NCI-H2196 (cell line): ENCODE measurements around the gene FNDC4.
A peak's percentile ranks its signal among the peaks of the same experiment; 100 is the strongest.
"Not testable (repeated sequence)": the region's sequence is repeated elsewhere in the genome, so short reads cannot be mapped to it uniquely, and the experiment has no call there.

Source experiments
- DNase-seq: peaks from one replicate; lab custom pipeline; 2025; ENCODE audit not compliant: unreplicated experiment; lab: John Stamatoyannopoulos, UW

The FNDC4 gene

GRCh38 chr2:27494944-27495554 is at the start of gene FNDC4:
TSS of gene FNDC4 (minus strand) at chr2:27495200. CDS start at chr2:27494679, 521 bp downstream.
- no peak for DNase-seq

DNA sequence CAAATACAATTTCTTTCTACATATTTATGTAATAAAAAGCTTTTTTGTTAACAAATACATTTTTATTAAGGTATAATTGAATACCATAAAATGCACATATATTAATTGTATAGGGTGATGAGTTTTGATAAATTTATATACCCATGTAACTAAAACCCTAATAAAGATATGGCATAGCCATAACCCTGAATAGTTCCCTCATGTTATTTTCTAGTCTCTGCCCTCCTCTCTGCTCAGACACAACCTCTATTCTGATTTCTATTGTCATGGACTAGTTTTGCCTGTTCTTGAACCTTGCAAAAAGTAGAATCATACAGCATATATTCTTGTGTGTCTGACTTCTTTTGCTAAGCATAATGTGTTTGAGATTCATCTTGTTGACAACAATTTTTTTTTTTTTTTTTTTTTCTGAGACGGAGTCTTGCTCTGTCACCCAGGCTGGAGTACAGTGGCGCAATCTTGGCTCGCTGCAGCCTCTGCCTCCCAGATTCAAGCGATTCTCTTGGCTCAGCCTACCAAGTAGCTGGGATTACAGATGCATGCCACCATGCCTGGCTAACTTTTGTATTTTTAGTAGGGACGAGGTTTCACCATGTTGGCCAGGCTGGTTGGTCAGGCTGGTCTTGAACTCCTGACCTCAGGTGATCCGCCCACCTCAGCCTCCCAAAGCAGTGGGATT is 49.3 kb upstream of the FNDC4 start:
- no peak for DNase-seq

DNA sequence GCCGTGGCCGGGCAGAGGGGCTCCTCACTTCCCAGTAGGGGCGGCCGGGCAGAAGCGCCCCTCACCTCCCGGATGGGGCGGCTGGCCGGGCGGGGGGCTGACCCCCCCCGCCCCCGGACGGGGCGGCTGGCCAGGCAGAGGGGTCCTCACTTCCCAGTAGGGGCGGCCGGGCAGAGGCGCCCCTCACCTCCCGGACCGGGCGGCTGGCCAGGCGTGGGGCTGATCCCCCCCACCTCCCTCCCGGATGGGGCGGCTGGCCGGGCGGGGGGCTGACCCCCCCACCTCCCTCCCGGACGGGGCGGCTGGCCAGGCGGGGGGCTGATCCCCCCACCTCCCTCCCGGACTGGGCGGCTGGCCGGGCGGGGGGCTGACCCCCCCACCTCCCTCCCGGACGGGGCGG is 44.6 kb upstream of the FNDC4 start:
- not testable (repeated sequence) for DNase-seq

GRCh38 chr2:27538839-27539450 is 43.9 kb upstream of the FNDC4 start:
- not testable (repeated sequence) for DNase-seq

DNA sequence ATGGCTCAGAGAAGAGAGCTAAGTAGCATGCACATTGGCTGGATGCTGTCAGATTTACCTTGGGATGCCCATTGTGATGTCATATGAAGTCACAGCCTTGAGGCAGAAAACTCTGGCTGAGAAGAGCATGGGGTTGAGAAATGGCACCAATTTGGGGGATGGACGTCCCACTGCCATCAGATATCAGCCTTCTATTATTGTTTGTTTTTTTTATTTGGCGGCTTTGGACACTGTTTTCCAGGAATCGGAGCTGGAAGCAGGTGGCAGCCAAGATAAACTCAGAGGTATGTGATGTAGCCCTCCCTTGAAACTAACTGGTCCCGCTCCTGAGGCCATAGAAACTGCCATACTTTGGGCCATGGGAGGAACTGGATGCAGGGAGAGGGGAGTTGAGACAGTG is 42.3 kb upstream of the FNDC4 start:
- no peak for DNase-seq

DNA sequence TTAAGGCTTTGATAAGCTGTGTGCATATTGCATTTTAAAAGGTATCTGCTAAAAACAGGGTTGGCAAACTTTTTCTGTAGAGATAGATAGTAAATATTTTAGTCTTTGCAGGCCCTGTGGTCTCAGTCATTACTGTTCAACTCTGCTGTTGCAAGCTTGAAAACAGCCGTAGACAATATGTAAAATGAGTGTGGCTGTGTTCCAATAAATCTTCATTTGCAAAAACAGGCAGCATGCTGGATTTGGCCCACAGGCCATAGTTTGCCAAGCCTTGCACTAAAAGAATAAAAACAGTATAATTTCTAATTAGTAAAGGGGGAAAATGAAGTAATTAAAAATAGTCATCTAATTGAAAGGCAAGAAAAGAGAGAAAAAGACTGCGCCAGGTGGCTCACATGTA is 37.0 kb upstream of the FNDC4 start:
- DNase-seq, result no peak

DNA sequence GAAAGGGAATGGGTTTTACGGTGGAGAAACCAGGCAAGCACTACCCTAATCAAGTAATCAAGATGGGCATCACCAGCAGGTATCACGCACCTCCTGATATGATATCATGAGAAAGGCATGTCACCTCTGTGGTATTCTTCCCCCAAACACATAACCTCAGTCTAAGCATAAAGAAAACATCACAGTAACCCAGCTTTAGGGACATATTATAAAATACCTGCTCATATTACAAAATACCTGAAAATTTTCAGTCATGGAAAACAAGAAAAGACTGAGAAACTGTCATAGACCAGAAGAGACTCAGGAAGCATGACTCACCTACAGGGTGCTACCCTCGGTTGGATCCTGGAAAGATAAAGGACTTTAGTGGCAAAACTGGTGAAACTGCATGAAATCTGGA is 32.2 kb upstream of the FNDC4 start:
- no peak for DNase-seq

GRCh38 chr2:27522400-27522945 is 27.5 kb upstream of the FNDC4 start:
- no peak for DNase-seq

DNA sequence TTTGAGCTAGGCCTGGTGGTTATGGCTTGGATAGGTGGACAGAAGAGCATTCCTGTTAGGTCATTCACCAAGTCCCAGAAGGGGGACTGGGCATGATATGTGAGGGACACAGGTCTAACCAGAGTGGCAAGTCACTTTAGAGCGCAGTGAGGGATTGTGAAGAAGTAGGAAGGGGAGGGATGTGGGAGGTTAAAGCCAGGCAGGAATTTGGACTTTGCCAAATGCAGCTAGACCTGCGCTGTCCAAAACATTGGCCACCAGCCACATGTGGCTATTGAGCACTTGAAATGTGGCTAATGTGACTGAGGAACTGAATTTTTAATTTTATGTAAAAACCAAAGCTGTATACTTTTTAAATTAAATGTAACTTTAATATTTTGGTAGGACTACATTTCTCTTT is 25.3 kb upstream of the FNDC4 start:
- DNase-seq, result no peak

DNA sequence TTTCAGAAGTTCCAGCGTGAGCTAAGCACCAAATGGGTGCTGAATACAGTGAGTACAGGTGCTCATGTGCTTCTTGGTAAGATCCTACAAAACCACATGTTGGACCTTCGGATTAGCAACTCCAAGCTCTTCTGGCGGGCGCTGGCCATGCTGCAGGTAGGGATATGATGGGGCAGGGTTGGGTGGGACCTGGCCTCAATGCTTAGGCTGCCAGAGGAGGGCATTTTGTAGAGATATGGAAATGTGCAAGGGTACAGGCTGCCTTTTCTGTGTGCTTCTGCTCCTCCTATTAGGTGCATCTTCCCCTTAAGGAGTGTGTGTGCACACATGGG is 23.7 kb upstream of the FNDC4 start:
- no peak for DNase-seq

- DNase-seq, result no peak
Observed at GRCh38 chr2:27518113-27518781, 23.2 kb upstream of the FNDC4 start.

DNA sequence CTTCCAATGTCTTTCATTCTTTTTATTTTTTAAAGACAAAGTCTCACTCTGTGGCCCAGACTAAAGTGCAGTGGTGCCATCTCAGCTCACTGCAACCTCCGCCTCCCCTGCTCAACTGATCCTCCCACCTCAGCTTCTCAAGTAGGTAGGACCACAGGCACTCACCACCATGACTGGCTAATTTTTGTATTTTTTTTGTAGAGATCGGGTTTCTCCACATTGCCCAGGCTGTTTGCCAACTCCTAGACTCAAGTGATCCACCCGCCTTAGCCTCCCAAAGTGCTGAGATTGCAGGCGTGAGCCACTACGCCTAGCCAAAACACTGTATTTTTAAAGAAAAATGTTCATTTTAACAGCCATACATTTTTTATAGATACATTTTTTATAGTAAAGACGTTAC is 14.3 kb upstream of the FNDC4 start:
- DNase-seq, result peak; percentile 81

- no peak for DNase-seq
Observed at GRCh38 chr2:27507293-27507692, 12.3 kb upstream of the FNDC4 start.

GRCh38 chr2:27506587-27506986 is 11.6 kb upstream of the FNDC4 start:
- DNase-seq, result no peak

DNA sequence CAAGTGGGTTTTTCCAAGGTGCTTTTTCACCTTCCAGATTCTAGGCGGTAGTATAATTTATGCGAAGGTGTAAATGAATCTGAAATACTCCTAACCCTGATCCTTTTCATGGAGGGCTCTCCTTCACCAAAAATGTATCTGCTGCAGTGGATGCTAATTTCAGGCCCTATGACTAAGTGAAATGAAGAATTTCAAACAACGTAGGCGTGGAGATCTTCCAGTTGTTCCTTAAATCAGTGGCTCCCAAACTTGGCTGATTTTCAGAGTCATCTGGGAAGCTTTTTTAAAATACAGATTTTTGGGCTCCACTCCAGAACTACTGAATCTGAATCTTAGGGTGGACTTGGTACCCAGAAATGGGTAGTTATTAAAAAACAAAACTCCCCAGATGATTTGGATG is 7.1 kb upstream of the FNDC4 start:
- no peak for DNase-seq

DNA sequence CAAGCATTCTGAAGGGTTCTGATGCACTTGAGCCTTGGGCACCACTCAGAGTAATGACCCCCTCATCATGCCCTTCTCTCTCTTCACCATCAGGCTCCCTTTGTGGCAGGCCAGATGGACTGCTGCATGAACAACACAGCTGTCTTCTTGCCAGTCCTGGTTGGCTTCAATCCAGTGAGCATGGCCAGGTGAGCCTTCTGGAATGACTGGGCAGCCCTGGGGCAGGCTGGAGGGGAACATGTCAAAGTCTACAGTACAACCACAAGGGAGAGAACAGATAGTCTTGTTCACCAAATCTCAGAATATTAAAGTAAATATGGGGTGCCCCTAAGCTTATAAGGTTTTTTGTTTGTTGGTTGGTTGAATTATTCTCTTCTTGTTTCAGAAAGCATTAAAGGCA is 6.0 kb upstream of the FNDC4 start:
- DNase-seq, result peak; percentile 64

DNA sequence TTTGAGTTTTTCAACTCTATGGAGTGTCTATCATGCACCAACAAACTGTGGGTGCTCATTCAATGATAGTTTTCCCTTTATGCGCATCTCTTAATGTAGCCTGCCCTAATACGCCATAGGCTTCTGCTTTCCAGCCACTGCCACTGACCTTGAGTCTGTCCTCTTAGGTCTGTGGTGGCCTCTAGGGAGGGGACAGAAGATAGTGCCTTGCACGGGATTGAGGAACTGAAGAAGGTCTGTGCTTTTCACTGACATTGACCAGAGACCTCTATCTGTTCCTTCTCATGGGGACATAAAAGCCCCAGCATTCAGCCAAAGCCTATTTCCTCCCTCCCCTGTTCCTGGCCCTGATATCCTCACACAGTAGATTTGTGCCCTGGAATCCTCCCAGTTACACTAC is 4.0 kb upstream of the FNDC4 start:
- DNase-seq, result no peak

- DNase-seq, result no peak
Observed at GRCh38 chr2:27497288-27497627, 2.3 kb upstream of the FNDC4 start.

DNA sequence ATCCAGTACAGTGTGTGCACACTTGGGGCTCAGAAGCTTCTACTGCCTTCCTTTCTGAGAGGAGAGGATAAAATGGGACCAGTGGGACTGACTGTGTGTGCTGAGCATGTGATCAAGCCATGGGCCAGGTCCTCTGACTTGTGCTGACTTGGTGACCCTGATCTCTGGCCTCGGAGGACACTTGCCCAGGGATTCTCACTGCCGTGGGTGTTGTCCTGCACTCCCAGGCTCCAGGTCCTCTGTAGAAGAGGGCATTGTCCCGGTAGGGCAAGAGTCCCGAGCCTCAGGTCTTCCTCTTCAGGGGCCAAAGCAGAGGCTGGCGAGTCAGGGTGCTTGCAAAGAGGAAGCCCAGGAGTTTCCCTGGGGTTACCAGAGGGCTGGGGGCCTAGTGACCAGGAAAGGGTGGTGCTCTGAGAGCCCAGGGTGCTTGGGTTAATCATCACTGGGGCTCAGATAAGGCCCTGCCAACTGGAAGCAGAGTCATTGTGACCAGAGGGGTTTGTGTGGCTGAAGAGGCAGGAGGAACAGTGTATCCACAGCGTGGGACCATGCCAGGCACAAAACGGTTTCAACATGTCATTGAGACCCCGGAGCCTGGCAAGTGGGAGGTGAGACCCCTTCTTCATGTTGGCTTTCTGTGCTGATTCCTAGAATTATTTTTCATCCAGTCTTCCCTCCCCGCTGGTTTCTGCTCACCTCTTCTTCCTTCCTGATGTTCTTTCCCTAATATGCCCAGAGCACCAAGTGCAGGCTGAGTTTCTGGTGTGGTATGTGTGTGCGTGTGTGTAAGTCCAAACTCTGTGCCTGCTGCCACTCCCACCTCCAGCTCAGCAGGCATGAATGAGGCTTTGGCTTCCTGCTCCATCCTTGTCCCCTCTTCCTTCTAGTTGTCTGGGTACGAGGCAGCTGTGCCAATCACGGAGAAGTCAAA is 1.6 kb upstream of the FNDC4 start, which contains the start of gene GCKR:
Gene GCKR, plus strand, starts transcription at position 483 of the 931 bp plus-strand sequence. Its CDS starts 66 bp downstream, at position 549.
- DNase-seq, result no peak

DNA sequence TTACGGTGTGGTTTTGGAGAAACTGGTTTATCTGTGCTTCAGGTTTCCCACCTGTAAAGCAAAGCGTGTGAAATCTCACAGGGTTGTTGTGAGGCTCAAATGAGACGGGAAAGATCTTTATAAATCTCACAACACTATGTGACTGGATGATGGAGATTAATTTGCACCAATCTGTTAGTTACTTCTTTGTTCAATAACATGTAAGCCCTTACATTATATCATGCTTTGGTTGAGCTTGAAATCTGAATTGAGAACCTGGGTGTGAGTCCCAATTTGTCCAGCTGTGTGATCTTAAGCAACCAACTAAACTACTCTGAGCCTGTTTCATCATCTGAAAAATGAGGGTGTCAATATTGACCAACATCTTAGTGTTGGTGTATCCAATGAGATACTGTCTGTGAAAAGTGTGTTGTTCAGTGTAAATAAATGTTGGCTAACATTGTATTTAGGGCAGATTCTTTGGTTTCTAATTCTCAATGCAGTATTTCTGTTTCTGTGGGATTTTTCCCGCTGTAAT is 898 bp upstream of the FNDC4 start:
- DNase-seq, result no peak
